Liver (tissue), 2 donors: ENCODE results near the gene TLK2.

Source experiments
- CTCF ChIP-seq: fragments of 150-350 bp; IDR thresholded peaks from 2 replicates; pipeline ENCODE4 v1.5.1; 2017; ENCODE audit warnings: improper control_type of control experiment, low read depth, low read length; ENCODE audit not compliant: missing input control
- FOXA1 ChIP-seq: IDR thresholded peaks from 2 replicates; pipeline ENCODE4 v1.6.1; 2016; ENCODE audit warnings: antibody characterized with exemption
- REST ChIP-seq: IDR thresholded peaks from 2 replicates; pipeline ENCODE4 v1.6.1; 2016; ENCODE audit warnings: antibody characterized with exemption, mild to moderate bottlenecking
- donor health status: healthy.

- TF ChIP-seq CTCF (no peak), REST (no peak), FOXA1 (no peak)
Observed at GRCh38 chr17:62653826-62654761, 175.5 kb downstream of the TLK2 start.
